Endothelial cell of umbilical vein (primary cell): ENCODE measurements around the gene HSP90B1. TPM values are rescaled to one million over a fixed set of nuclear protein-coding genes. Genes with fewer than 3 reads are reported as not detected.

Experiments
- BruUV-seq: library from RNA; stranded (reverse); fragments of 400-500 nt; replicated peaks from 2 replicates; lab custom pipeline; 2021; lab: Mats Ljungman, UMichigan
- CTCF ChIA-PET: fragments of 300-600, 350-600 bp; sonication (Branson Sonifier 250); formaldehyde crosslinking; loops from one replicate; lab custom pipeline; 2021; ENCODE audit warnings: antibody characterized with exemption, inconsistent platforms; lab: Charles Lee
- POLR2A ChIA-PET: fragments of 300-600, 350-600 bp; sonication (Branson Sonifier 250); formaldehyde crosslinking; loops from one replicate; lab custom pipeline; 2021; ENCODE audit warnings: antibody characterized with exemption, inconsistent platforms; lab: Charles Lee
- DNase-seq: peaks from one replicate; pipeline ENCODE4 v3.0.0-alpha.2; 2011; ENCODE audit warnings: low read depth, low spot score
- FAIRE-seq: peaks from 2 replicates; lab custom pipeline; 2011; peaks lifted over from hg19 to GRCh38; lab: Jason Lieb, UNC
- H2AFZ ChIP-seq: 2 replicates; pipeline ENCODE4 v1.6.0; 2012; ENCODE audit warnings: low read depth, low read length, control low read depth, inconsistent platforms
- H3K27ac ChIP-seq: 2 replicates; pipeline ENCODE4 v1.5.1; 2011; ENCODE audit warnings: low read depth, mild to moderate bottlenecking, control low read depth, low read length, moderate library complexity; ENCODE audit not compliant: insufficient read depth
- H3K27me3 ChIP-seq, 2 experiments: 2 replicates each; pipeline versions ENCODE4 v1.6.0 to v1.6.1; 2011; ENCODE audit warnings: low read length in 2 of 2, mixed read lengths in 1 of 2; ENCODE audit not compliant: control insufficient read depth in 2 of 2, insufficient read depth in 2 of 2
- H3K36me3 ChIP-seq, 2 experiments: 2 replicates in 1 of 2; 3 replicates in 1 of 2; pipeline ENCODE4 v1.5.1; 2011; ENCODE audit warnings: low read length in 2 of 2, mild to moderate bottlenecking in 1 of 2, moderate library complexity in 1 of 2; ENCODE audit not compliant: control insufficient read depth in 2 of 2, insufficient read depth in 2 of 2; ENCODE audit errors: extremely low read depth in 1 of 2
- H3K4me1 ChIP-seq: 3 replicates; pipeline ENCODE4 v1.5.1; 2011; ENCODE audit warnings: mild to moderate bottlenecking, low read length; ENCODE audit not compliant: control insufficient read depth, insufficient read depth; ENCODE audit errors: extremely low read depth
- H3K4me2 ChIP-seq: 2 replicates; pipeline ENCODE4 v1.6.1; 2011; ENCODE audit warnings: low read length, control low read depth, mixed read lengths; ENCODE audit not compliant: insufficient read depth
- H3K4me3 ChIP-seq, 3 experiments: fragments of 200-600 bp in 1 of 3; sonication (generic), shearing (Covaris generic) in 1 of 3; replicated peaks in 1 of 3; 2 replicates each; pipeline ENCODE4 v1.5.1; 2011 to 2016; ENCODE audit warnings: control low read depth in 3 of 3, low read length in 3 of 3, mild to moderate bottlenecking in 2 of 3, inconsistent platforms in 1 of 3, low read depth in 1 of 3, moderate library complexity in 1 of 3; ENCODE audit not compliant: insufficient read depth in 1 of 3
- H3K79me2 ChIP-seq: 2 replicates; pipeline ENCODE4 v1.6.0; 2012; ENCODE audit warnings: low read length, inconsistent platforms; ENCODE audit not compliant: control insufficient read depth, insufficient read depth
- H3K9ac ChIP-seq: replicated peaks from 2 replicates; pipeline ENCODE3; 2011; ENCODE audit warnings: low read length, control low read depth; ENCODE audit not compliant: insufficient read depth; ENCODE audit errors: extremely low read depth
- H3K9me1 ChIP-seq: replicated peaks from 3 replicates; pipeline ENCODE4 v1.6.0; 2011; ENCODE audit warnings: mild to moderate bottlenecking, low read length; ENCODE audit not compliant: control insufficient read depth, insufficient read depth; ENCODE audit errors: extremely low read depth
- H3K9me3 ChIP-seq: replicated peaks from 2 replicates; pipeline ENCODE4 v1.5.1; 2012; ENCODE audit warnings: low read length, inconsistent platforms; ENCODE audit not compliant: control insufficient read depth, insufficient read depth
- H4K20me1 ChIP-seq: replicated peaks from 2 replicates; pipeline ENCODE3; 2011; ENCODE audit warnings: mild to moderate bottlenecking, low read length; ENCODE audit not compliant: control insufficient read depth, insufficient read depth; ENCODE audit errors: extremely low read depth
- CTCF ChIP-seq, 2 donors: IDR thresholded peaks; 1 replicate in 1 of 2; 2 replicates in 1 of 2; pipeline ENCODE4 v1.5.1; 2011; ENCODE audit warnings: low read length in 2 of 2, mild to moderate bottlenecking in 2 of 2, moderate library complexity in 2 of 2, control low read depth in 1 of 2, inconsistent platforms in 1 of 2, low read depth in 1 of 2; ENCODE audit not compliant: insufficient read depth in 1 of 2; ENCODE audit errors: extremely low read depth in 1 of 2
- EZH2 ChIP-seq: IDR thresholded peaks from 2 replicates; pipeline ENCODE4 v1.6.1; 2012; ENCODE audit warnings: borderline replicate concordance, low read depth, mild to moderate bottlenecking, moderate library complexity, low read length, inconsistent platforms; ENCODE audit not compliant: severe bottlenecking
- FOS ChIP-seq: IDR thresholded peaks from 2 replicates; pipeline ENCODE4 v1.6.1; 2011; ENCODE audit warnings: mild to moderate bottlenecking, low read length, moderate library complexity, borderline replicate concordance; ENCODE audit not compliant: insufficient read depth
- GATA2 ChIP-seq: IDR thresholded peaks from 2 replicates; pipeline ENCODE4 v1.7.0; 2011; ENCODE audit warnings: low read depth, mild to moderate bottlenecking, moderate library complexity, mixed read lengths, low read length; ENCODE audit not compliant: insufficient read length, insufficient read depth
- JUN ChIP-seq: IDR thresholded peaks from 2 replicates; pipeline ENCODE4 v1.6.1; 2011; ENCODE audit warnings: borderline replicate concordance, low read depth; ENCODE audit not compliant: insufficient read length, insufficient read depth
- MAX ChIP-seq: IDR thresholded peaks from 2 replicates; pipeline ENCODE4 v1.6.1; 2011; ENCODE audit not compliant: insufficient read depth, insufficient read length
- MYC ChIP-seq: IDR thresholded peaks from one replicate; pipeline ENCODE4 v1.6.1; 2011; ENCODE audit warnings: mild to moderate bottlenecking, low read depth, low read length
- POLR2A ChIP-seq: IDR thresholded peaks from 2 replicates; pipeline ENCODE4 v1.6.1; 2012; ENCODE audit warnings: low read depth, mild to moderate bottlenecking, control low read depth, low read length
- POLR2AphosphoS5 ChIP-seq: IDR thresholded peaks from 2 replicates; pipeline ENCODE4 v1.6.1; 2012; ENCODE audit warnings: low read depth, mild to moderate bottlenecking, control low read depth, low read length, moderate library complexity; ENCODE audit not compliant: insufficient read depth
- dilution Hi-C: fragments of 300-500 bp; cut with MboI; formaldehyde crosslinking; loops from one replicate; pipeline ENCODE4 v1.15.0; 2019; ENCODE audit warnings: low sequenced_read_pairs; ENCODE audit not compliant: extremely low pct_ligation_motif_present
- intact Hi-C: fragments of 100-400 bp; cut with micrococcal nuclease; formaldehyde crosslinking; loops from one replicate; pipeline ENCODE4 v1.10.0; 2022
- polyA plus RNA-seq, 4 experiments: library from polyadenylated mRNA; depleted of rRNA in 3 of 4; stranded (reverse) in 3 of 4; unstranded in 1 of 4; fragments of >200 nt; gene quantifications; 2 replicates each; pipeline versions ENCODE4 v1.2.1 to v1.2.3, GENCODE V29; 2011 to 2012; ENCODE audit warnings: missing spikeins in 1 of 4
- total RNA-seq: library from RNA; stranded (reverse); gene quantifications from 2 replicates; pipeline ENCODE4 v1.2.3, GENCODE V29; 2021

Gene HSP90B1
- total and polyA plus RNA-seq, 2 donors (not counting 3 experiments of a cell fraction or from before 2014, with no cell fraction given), result 310 to 1,310 TPM

GRCh38 chr12:103965255-103965589 is 35.0 kb downstream of the HSP90B1 start:
- POLR2A ChIA-PET, result interaction anchor here (0.6 to 2.4 kb wide), 7 partner anchors 9 to 173 kb away, joined by 3 to 34 read pairs (median 4); partner anchors contain the start of genes HSP90B1 and NFYB

GRCh38 chr12:103965590-103966504 is 35.6 kb downstream of the HSP90B1 start, which contains the start of gene TDG:
TSS of gene TDG (plus strand) at chr12:103965872. CDS start at chr12:103966038, 166 bp downstream.
- dilution Hi-C loops, result no loop called here
- POLR2A ChIA-PET, result interaction anchor here (0.6 to 2.4 kb wide), 7 partner anchors 9 to 172 kb away, joined by 3 to 34 read pairs (median 4); partner anchors contain the start of genes HSP90B1 and NFYB
- Histone ChIP-seq H2AFZ (peak within 1 kb of the TSS; percentile 51), H3K27me3 (no peaks in the 10 kb centered on the region), H3K4me3 (peak within 1 kb of the TSS; percentile 88 to 98 (median 93)), H3K27ac (peak within 1 kb of the TSS; percentile 74), H4K20me1 (no peaks in the 10 kb centered on the region), H3K4me1 (peaks cover 10% of the 10 kb centered on the region), H3K4me2 (peak within 1 kb of the TSS; percentile 99), H3K9me1 (no peaks in the 10 kb centered on the region), H3K36me3 (no peaks in the 10 kb centered on the region), H3K79me2 (peaks cover 64% of the 10 kb centered on the region), H3K9ac (peak within 1 kb of the TSS; percentile 95), H3K9me3 (no peaks in the 10 kb centered on the region)
- FAIRE-seq (peak; percentile 79), DNase-seq (peak; percentile 99)
- CTCF ChIA-PET, result interaction anchor here (0.8 to 2.9 kb wide), 5 partner anchors 9 to 143 kb away, joined by 3 to 20 read pairs (median 5); partner anchors contain the start of gene HCFC2
- no TSS peak for BruUV-seq
- TF ChIP-seq EZH2 (no peak), POLR2A (peak; percentile 99), POLR2AphosphoS5 (peak; percentile 98), GATA2 (no peak), MYC (no peak), CTCF (IDR thresholded peaks at IDR 0.05; ENCODE audit: extremely low read depth in 1 of 2, insufficient read depth in 1 of 2, low read depth in 1 of 2, low read length in 2 of 2) (peak in 1 of 2 donors; percentile 14), JUN (no peak), FOS (no peak), MAX (peak; percentile 98)
- intact Hi-C loops, result loop anchor here (1.0 to 2.0 kb wide), 4 partner anchors 9 to 143 kb away; partner anchors contain the start of genes HCFC2 and HSP90B1

More at GRCh38 chr12:103965255-103965589, 35.0 kb downstream of the HSP90B1 start:
- peak overlapping the region; percentile 51 for H2AFZ ChIP-seq
- dilution Hi-C loops (no loop called here), intact Hi-C loops (loop anchor here (1.0 to 2.0 kb wide), 3 partner anchors 8 to 100 kb away; partner anchors contain the start of genes HCFC2 and HSP90B1)
- H3K4me2 ChIP-seq, result peak overlapping the region; percentile 95
- peak overlapping the region; percentile 74 for H3K27ac ChIP-seq
- H3K9me3 ChIP-seq, result no peaks in the 10 kb centered on the region
- no peaks in the 10 kb centered on the region for H3K36me3 ChIP-seq
- H3K9me1 ChIP-seq, result no peaks in the 10 kb centered on the region
- H3K79me2 ChIP-seq, result peaks cover 59% of the 10 kb centered on the region
- H3K4me1 ChIP-seq, result peaks cover 10% of the 10 kb centered on the region
- H4K20me1 ChIP-seq, result no peaks in the 10 kb centered on the region
- no peak for DNase-seq
- peak overlapping the region; percentile 62 to 93 (median 88) for H3K4me3 ChIP-seq
- no peaks in the 10 kb centered on the region for H3K27me3 ChIP-seq
- CTCF ChIA-PET, result interaction anchor here (0.8 to 2.9 kb wide), 4 partner anchors 9 to 144 kb away, joined by 3 to 20 read pairs (median 8); partner anchors contain the start of gene HCFC2
- BruUV-seq, result TSS peak; percentile 87
- no peak for TF ChIP-seq POLR2A
- no peak for TF ChIP-seq GATA2
- TF ChIP-seq JUN, result no peak
- H3K9ac ChIP-seq, result peak overlapping the region; percentile 95
- no peak for FAIRE-seq
